HTR-8/SVneo (cell line): ENCODE results near the gene NR3C1.

ENCODE experiments used
- DNase-seq: peaks from one replicate; pipeline ENCODE4 v3.0.0; 2011; ENCODE audit warnings: low spot score, mixed read lengths; ENCODE audit not compliant: insufficient read length
- FAIRE-seq: peaks from 2 replicates; lab custom pipeline; 2011; peaks lifted over from hg19 to GRCh38; lab: Jason Lieb, UNC

The NR3C1 gene

DNA sequence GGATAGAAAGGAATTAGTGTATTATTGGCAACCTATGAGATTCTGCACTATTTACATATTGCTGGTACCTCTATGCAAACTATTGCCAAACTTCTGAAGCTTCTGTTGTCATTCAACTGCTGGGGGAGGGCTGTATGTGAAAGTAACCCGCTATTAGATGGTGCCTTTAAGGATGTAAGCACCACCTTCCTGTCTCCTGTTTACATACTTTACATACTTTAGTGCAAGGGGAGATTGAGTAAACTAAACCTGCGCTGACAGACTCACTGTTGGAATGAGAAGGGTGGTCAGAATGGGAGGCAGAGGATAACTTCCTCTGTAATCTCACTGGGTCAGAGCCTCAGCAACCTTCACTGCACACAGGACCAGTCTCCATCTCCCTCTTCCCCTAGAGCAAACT lies 123.8 kb downstream of the NR3C1 start:
- FAIRE-seq = peak; percentile 59
- DNase-seq = no peak

GRCh38 chr5:143277536-143277935 lies 126.0 kb downstream of the NR3C1 start:
- FAIRE-seq (no peak), DNase-seq (no peak)

DNA sequence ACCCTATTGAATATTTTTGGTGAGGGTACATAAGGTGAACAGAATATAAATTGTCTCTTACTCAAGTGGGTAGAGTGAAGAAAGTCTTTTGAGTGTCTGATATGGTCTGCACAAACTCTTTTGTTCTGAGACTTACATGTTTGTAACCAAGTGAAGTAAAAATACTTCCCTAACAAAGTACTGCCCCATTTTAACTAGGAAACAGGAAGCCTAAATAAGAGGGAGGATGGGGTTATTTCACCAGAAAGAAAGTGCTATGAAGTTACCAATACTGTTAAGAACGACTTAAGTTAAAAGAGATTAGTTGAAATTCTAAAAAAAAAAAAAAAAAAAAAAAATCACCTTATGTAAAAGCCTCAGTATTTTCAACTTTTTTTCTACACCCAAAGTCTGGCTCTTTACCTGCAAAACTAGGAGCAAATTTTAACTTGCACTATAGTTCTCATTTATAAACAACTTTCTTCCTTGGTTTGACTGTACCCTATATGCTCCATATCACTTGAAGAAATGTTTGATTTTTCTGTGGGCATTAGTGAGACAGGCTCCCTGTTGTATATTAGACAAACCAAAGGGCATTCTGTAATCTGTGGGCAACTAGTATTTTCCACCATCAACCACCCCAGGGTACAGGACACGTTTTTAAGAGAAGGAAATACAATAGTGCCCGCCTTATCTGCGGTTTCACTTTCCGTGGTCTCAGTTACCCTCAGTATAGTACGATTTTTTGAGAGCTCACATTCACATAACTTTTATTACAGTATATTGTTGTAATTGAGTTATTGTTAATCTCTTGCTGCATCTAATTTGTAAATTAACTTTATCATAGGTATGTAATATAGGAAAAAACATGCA lies 127.7 kb downstream of the NR3C1 start:
- no peak for DNase-seq
- no peak for FAIRE-seq

- no peak for FAIRE-seq
- no peak for DNase-seq
Observed at GRCh38 chr5:143274952-143275351, 128.5 kb downstream of the NR3C1 start.

DNA sequence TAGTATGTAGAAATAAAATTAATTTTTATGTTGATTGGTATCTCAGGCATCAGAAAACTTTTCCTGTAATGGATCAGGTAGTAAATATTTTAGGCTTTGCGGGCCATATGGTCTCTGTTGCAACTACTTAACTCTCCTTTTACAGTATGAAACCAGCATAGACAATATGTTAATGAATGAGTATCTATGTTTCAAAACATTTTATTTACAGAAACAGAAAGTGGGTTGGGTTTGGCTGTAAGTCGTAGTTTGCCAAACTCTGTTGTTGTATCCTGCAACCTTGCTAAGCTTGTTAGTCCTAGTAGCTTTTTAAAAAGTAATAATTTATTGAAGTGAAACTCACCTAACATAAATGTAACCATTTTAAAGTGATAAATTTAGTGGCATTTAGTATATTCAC lies 132.1 kb downstream of the NR3C1 start:
- no peak for FAIRE-seq
- no peak for DNase-seq

GRCh38 chr5:143268388-143268787 lies 135.1 kb downstream of the NR3C1 start:
- FAIRE-seq (no peak), DNase-seq (no peak)

DNA sequence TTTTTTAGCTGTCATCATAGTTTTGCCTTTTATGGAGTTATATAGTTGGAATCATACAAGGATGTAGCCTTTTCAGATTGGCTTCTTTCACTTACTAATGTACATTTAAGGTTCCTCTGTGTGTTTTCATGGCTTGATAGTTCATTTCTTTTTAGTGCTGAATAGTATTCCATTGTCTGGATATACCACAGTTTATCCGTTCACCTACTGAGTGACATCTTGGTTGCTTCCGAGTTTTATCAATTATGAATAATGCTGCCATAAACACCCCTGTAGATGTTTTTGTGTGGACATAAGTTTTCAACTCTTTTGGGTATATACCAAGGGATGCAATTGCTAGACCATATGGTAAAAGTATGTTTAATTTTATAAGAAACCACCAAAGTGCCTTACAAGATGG lies 136.3 kb downstream of the NR3C1 start:
- no peak for DNase-seq
- no peak for FAIRE-seq

GRCh38 chr5:143265995-143266394 lies 137.5 kb downstream of the NR3C1 start:
- no peak for DNase-seq
- no peak for FAIRE-seq

- DNase-seq = no peak
- FAIRE-seq = no peak
Observed at GRCh38 chr5:143263272-143263810, 140.1 kb downstream of the NR3C1 start.

- FAIRE-seq (peak; percentile 71), DNase-seq (no peak)
Observed at GRCh38 chr5:143262393-143263174, 140.9 kb downstream of the NR3C1 start.

- FAIRE-seq = no peak
Observed at GRCh38 chr5:143261748-143262392, 141.6 kb downstream of the NR3C1 start.

DNA sequence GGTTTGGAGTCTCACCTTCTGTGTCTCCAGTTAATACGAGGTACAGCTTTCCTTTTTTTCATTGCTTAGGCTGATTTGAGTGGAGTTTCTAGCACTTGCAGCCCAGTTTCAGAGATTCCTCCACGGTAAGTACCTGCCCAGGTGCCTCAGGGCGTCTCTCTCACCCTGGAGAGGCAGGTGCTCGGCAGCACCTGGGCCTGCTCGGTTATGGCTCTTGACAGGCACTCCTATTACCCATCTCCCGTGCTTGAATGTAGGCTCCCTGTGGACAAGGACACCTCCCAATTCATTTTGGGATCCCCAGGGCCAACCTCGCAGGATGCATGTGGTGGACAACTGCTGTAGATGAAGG lies 144.3 kb downstream of the NR3C1 start:
- DNase-seq (no peak), FAIRE-seq (no peak)

More at GRCh38 chr5:143261748-143262392, 141.6 kb downstream of the NR3C1 start:
- DNase-seq = no peak

GRCh38 chr5:143258559-143259253 lies 144.8 kb downstream of the NR3C1 start:
- DNase-seq (no peak), FAIRE-seq (no peak)

DNA sequence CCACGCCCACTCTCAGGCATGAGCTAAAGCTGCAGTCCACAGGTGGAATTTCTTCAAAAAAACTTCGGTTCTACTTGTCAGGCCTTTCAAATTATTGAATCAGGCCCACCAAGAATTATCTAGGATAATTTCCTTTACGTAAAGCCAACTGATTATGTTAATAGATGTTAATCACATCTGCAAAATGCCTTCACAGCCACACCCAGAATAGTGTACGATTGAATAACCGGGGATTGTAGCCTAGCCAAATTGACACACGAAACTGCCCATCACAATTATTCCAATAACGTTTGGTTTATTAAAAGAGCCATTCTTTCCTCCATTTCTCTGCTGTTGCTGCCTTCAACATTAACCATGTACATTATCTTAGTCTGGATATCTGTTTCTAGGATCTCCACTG lies 148.7 kb downstream of the NR3C1 start:
- no peak for FAIRE-seq
- DNase-seq = no peak

DNA sequence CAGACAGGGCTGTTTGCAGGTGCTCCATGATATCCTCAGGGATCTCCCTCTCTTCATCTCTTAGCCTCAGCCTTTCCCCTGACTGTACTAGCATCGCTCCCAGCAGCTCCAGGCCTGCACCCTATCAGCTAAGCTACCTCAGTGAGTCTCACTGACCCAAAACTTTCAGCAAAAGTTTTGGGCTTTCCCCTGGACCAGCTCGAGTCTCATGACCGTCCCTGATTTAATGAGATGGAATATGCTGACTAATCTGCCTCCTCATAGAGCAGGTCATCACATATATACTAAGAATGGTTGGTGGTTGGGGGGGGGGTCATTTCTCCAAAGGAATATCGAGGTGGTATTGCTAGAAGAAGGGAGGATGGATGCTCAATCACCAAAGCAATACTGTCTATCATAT lies 151.5 kb downstream of the NR3C1 start:
- no peak for FAIRE-seq

DNA sequence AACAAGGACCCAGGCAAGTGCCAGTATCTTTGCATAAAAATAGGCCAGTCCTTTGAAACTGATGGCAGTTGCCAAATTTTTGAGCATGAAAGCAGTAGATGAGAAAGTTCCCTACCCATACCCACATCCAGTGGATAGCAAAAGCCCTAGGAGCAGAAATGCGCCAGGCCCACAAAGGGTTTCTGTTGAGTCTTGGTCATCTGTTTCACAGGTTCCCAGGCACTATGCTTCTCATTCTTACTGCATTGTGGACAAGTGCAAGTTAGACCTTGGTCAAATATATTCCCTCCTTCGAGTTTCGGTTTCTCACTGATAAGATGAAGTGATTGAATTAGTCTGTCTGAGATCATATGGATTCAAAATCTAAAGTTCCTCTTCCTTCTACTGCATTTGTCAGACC lies 152.3 kb downstream of the NR3C1 start:
- DNase-seq (no peak), FAIRE-seq (no peak)

More for the DNA sequence above, 151.5 kb downstream of the NR3C1 start:
- no peak for DNase-seq

- DNase-seq (no peak), FAIRE-seq (no peak)
Observed at GRCh38 chr5:143249851-143250250, 153.6 kb downstream of the NR3C1 start.

GRCh38 chr5:143248822-143249579 lies 154.5 kb downstream of the NR3C1 start:
- DNase-seq = no peak
- peak; percentile 58 for FAIRE-seq

DNA sequence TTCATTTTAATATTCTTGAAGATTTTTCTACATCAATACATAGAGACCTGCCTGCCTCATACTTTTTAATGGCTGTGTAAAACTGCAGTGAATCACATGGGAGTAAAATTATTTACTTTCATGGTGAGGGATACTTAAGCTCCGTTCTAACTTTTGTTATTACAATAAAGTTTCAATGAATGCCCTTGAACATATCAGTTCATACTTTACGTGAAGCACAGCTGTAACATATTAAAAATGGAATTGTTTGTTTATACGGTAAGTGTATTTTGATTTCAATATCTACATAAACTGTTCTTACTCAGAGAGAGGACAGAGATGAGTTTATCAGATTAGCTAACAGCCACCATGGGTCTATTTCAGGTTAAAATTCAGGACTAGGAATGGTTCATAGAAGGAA lies 155.1 kb downstream of the NR3C1 start:
- DNase-seq (no peak), FAIRE-seq (no peak)
